KOPT-K1 (cell line): ENCODE measurements around the gene HTD2.
"Not testable (repeated sequence)": the region's sequence is repeated elsewhere in the genome, so short reads cannot be mapped to it uniquely, and the experiment has no call there.

Source experiments
- H3K27ac ChIP-seq: fragments of 200-600 bp; sonication (generic); 2 replicates; pipeline ENCODE4 v1.5.1; 2016; ENCODE audit warnings: antibody characterized with exemption, mild to moderate bottlenecking, low read depth, low read length; ENCODE audit not compliant: poor library complexity, severe bottlenecking
- H3K36me3 ChIP-seq: fragments of 200-600 bp; sonication (generic); 2 replicates; pipeline ENCODE4 v1.5.1; 2017; ENCODE audit warnings: antibody characterized with exemption, mild to moderate bottlenecking, low read length, moderate library complexity; ENCODE audit not compliant: insufficient read depth
- H3K9me3 ChIP-seq: fragments of 200-600 bp; sonication (generic); 2 replicates; pipeline ENCODE4 v1.5.1; 2017; ENCODE audit warnings: antibody characterized with exemption, low read length, mild to moderate bottlenecking; ENCODE audit not compliant: insufficient read depth, poor library complexity, severe bottlenecking

HTD2 gene

DNA sequence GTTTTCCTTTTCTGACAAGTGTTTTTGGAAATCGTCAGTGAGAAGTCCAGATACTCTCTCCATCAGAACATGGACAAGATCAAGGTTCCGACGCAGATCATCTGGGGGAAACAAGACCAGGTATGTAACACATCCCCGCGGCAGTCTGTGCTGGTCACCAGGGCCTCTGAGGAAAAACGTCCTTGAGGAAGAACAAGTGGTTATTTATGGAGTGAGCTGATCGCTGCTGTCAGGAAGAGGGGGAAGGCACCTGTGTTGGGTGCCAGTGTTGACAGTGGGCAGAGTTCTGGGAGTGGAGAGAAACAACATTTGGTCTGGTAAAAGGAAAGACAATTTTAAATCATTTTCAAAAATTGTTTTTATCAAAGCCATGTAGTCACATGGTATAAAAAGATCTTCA is 21.0 kb upstream of the HTD2 start:
- Histone ChIP-seq H3K27ac (no peak overlapping the region), H3K9me3 (no peaks in the 10 kb centered on the region), H3K36me3 (no peaks in the 10 kb centered on the region)

DNA sequence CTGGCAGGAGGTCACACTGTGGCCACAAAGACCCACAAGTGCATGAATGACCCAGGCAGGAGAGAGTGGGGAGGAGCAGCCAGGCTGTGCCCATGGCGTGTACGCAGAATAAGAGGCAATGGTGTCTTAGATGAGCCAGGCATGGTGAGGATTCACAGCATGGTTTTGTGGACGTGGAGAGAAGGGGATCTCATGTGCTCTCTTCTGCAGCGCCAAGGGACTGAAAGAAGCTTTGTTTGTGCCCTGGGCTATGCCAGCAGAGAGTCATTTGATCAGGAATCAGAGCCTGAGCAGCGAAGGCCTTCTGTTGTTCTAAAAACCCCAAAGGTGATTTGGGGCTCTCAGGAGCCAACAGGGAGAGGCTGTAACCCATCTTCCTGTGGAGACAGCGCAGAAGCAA is 19.0 kb upstream of the HTD2 start:
- Histone ChIP-seq H3K9me3 (no peaks in the 10 kb centered on the region), H3K36me3 (no peaks in the 10 kb centered on the region), H3K27ac (no peak overlapping the region)

DNA sequence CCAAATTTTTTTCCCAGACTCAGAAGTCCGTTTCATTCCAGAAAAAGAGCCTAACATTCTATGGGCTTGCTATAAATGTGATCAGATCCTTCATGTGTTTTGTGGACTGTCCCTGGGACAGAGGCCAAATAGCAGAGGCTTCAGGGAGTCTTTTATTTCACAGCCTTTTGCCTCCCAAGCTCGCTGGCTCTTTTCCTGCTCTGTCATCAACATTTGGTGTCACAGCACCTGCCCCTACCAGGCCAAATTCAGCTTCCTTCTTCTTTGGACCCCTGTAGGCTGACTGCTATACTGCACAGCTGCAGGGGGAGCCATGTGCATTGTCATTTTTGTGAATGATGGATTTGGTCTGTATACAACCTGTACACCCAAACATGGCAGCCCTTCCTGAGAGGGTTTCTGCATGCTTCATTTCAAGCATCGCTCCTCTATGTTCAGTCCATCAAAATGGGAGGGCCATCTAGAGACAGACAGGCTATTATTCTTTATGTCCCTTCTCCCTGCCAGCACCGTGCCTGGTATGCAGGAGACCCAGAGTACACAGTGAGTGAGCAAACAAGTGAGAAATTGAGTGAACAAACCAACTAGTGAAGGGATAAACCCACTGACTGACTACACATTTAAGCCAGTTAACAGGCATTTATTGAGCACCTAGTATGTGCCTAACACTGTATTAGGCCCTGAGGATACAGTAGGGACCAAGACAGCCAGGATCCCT is 18.1 kb upstream of the HTD2 start:
- no peaks in the 10 kb centered on the region for H3K36me3 ChIP-seq
- H3K27ac ChIP-seq: no peak overlapping the region

DNA sequence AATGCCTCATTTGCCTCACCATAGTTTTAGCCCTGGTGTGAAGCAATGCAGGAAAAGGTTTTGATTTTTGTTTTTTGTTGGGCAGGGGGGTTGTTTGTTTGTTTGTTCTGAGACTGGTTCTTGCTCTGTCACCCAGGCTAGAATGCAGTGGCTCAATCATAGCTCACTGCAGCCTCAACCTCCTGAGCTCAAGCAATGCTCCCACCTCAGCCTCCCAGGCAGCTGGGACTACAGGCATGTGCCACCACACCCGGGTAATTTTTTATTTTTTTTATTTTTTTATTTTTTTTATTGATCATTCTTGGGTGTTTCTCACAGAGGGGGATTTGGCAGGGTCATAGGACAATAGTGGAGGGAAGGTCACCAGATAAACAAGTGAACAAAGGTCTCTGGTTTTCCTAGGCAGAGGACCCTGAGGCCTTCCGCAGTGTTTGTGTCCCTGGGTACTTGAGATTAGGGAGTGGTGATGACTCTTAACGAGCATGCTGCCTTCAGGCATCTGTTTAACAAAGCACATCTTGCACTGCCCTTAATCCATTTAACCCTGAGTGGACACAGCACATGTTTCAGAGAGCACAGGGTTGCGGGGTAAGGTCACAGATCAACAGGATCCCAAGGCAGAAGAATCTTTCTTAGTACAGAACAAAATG is 17.2 kb upstream of the HTD2 start:
- not testable (repeated sequence) for H3K9me3 ChIP-seq, H3K36me3 ChIP-seq

More for the DNA sequence above, 18.1 kb upstream of the HTD2 start:
- no peaks in the 10 kb centered on the region for H3K9me3 ChIP-seq

DNA sequence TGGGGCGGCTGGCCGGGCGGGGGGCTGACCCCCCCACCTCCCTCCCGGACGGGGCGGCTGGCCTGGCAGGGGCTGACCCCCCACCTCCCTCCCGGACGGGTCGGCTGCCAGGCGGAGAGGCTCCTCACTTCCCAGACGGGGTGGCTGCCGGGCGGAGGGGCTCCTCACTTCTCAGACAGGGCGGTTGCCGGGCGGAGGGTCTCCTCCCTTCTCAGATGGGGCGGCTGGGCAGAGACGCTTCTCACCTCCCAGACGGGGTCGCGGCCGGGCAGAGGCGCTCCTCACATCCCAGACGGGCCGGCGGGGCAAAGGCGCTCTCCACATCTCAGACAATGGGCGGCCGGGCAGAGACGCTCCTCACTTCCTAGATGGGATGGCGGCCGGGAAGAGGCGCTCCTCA is 15.9 kb upstream of the HTD2 start:
- H3K36me3 ChIP-seq, H3K27ac ChIP-seq, H3K9me3 ChIP-seq: not testable (repeated sequence)

More for the DNA sequence above, 17.2 kb upstream of the HTD2 start:
- H3K27ac ChIP-seq: not testable (repeated sequence)

DNA sequence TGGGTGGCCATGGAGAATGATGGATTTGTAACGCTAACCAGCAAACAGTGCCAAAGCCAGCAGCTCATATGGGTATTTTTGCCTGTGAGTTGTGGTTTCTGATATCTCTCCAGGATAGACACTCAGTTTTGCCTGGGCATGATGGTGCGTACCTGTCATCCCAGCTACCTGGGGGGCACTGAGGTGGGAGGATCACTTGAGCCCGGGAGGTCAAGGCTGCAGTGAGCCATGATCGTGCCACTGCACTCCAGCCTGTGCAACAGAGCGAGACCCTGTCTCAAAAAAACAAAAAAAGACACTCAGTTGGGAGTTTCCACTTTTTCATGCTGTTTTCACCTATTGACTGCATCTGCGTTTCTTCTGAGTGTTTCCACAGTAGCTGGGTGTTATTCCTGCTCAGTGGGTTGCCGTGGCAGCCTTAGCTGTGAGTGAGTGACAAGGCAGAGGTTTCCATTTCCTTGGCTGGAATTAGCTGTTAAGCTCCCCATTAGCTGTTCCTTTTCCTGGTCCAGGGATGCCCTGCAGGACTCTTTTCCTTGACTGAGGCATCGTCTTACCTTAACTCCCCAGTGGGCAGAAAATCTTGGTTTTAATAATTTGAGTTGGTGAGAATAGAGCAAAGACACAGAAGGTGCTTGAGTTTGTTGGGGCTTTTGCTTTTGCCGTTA is 14.5 kb upstream of the HTD2 start:
- Histone ChIP-seq H3K9me3 (no peaks in the 10 kb centered on the region), H3K27ac (no peak overlapping the region), H3K36me3 (no peaks in the 10 kb centered on the region)

DNA sequence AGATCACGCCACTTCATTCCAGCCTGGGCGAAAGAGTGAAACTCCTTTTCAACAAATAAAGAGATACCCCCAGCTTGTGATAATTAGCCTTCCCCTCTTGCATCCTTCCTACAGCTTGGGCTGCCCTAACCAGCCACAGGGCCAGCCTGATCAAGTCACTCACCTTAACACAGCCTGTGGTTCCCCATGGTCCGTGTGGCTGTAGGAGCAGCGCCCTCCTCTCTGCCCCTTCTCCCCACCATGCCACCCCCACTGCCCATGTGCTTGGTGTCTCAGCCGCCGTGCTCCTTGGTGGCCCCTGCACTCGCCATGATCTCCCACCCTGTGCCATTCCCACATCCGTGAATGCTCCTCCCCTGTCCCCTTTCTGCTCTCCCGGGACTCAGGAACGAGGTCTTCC is 13.5 kb upstream of the HTD2 start:
- no peaks in the 10 kb centered on the region for H3K9me3 ChIP-seq
- H3K36me3 ChIP-seq: no peaks in the 10 kb centered on the region
- H3K27ac ChIP-seq: no peak overlapping the region

DNA sequence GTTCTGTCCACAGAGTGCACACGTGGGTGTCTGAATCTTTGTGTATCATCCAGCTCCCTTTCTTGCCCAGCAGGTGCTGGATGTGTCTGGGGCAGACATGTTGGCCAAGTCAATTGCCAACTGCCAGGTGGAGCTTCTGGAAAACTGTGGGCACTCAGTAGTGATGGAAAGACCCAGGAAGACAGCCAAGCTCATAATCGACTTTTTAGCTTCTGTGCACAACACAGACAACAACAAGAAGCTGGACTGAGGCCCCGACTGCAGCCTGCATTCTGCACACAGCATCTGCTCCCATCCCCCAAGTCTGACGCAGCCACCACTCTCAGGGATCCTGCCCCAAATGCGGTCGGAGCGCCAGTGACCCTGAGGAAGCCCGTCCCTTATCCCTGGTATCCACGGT is 12.8 kb upstream of the HTD2 start:
- no peaks in the 10 kb centered on the region for H3K36me3 ChIP-seq
- H3K9me3 ChIP-seq: no peaks in the 10 kb centered on the region
- H3K27ac ChIP-seq: no peak overlapping the region

DNA sequence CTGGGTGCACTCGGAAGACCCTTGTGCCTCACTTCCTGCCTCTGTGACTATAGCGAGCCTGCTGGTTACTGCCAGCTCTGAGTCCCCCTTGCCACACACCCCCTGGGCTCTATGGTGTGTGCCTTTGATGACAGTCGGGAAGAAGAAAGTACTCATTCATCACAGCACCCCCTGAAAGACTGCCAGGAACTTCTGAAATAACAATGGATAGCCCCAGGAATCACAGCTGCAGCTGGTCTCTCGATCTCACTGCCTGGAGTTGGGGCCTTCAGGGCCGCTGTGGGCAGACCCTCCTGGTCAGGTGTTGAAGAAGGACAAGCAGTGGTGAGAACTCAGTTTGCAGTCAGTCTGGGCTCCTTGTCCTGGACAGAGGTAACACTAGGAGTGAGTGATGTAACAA is 10.1 kb upstream of the HTD2 start:
- H3K36me3 ChIP-seq: no peaks in the 10 kb centered on the region
- peaks cover 3% of the 10 kb centered on the region for H3K9me3 ChIP-seq
- no peak overlapping the region for H3K27ac ChIP-seq

DNA sequence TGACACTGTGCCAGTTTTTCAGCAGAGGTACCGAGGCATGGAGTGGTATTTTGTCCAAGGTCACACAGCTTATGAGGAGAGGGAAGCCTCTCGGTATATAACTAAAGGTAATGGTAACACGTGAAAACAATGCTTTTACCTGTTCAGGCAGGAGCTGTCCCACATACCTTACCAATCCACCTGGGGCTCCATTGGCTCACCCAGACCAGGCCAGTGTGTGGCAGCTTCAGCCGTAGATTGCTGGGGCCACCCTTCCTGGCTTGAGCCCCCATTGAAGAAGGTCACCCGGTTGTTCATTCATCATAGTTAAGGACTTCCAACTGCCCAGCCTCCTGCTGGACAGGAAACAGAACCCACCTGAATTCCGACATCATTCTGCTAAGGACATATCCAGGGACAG is 9.5 kb upstream of the HTD2 start:
- no peak overlapping the region for H3K27ac ChIP-seq
- H3K36me3 ChIP-seq: no peaks in the 10 kb centered on the region
- H3K9me3 ChIP-seq: peaks cover 9% of the 10 kb centered on the region

DNA sequence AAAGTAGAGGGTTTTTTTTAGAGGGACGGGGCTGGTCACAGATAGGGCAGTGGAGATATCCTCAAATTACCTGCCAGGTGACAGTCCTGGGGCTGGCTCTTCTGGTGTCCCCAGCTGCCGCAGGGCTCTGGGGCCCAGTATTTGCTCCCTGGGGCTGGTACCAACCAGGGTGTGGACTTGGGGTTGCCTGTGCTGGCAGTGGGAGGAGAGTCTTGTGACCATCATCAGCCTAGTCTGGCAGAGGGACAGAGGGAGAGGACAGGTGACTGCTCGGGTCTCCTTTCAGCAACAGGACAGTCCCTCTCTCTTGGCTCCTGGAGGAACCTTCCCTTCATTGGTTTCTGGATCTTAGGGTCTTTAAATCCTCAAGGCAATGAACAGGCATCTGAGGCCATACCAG is 8.1 kb upstream of the HTD2 start:
- Histone ChIP-seq H3K27ac (no peak overlapping the region), H3K36me3 (no peaks in the 10 kb centered on the region), H3K9me3 (peaks cover 11% of the 10 kb centered on the region)

DNA sequence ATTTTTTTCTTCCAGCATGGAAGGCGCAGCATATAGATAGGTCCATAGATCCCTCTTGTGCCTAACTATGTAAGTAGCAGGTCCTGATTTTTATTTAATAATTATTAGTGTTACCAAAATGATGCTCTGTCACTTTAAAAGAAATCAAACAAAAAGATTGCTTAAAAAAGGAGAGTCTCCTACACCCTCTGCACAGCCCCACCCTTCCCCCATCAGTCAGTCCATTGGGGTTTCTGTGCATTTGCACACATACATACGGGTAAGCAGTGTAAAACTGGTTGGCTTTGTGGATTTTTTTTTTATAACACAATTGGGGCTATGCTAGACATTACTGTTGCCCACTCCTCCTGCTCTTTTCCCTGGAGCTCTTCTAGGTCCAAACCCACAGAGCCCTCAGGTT is 7.2 kb upstream of the HTD2 start:
- peaks cover 11% of the 10 kb centered on the region for H3K9me3 ChIP-seq
- no peaks in the 10 kb centered on the region for H3K36me3 ChIP-seq
- H3K27ac ChIP-seq: no peak overlapping the region

DNA sequence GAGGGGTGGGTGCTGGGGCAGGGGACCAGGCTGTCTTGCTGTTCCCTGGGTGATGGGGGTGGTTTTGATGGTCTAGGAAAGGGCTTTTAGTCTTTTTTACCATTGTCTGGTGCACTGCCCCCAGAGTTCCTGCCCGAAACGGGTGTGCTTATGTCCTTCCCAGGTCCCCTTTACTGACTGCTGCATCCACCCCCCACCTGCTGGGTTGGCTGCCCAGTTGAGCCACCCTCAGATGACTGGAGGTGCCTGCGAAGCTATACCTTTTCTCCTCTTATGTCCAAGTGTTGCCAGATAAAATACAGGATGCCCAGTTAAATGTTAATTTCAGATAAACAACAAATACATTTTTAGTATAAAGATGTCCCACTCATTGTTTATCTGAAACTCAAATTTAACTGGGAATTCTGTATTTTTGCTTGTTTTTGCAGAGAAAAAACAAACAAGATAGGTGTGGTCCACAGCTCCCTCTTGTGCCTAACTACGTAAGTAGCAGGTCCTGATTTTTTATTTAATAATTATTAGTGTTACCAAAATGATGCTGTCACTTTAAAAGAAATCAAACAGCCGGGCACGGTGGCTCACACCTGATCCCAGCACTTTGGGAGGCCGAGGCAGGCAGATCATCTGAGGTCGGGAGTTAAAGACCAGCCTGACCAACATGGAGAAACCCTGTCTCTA is 6.3 kb upstream of the HTD2 start:
- Histone ChIP-seq H3K36me3 (no peaks in the 10 kb centered on the region), H3K9me3 (peaks cover 11% of the 10 kb centered on the region), H3K27ac (no peak overlapping the region)

DNA sequence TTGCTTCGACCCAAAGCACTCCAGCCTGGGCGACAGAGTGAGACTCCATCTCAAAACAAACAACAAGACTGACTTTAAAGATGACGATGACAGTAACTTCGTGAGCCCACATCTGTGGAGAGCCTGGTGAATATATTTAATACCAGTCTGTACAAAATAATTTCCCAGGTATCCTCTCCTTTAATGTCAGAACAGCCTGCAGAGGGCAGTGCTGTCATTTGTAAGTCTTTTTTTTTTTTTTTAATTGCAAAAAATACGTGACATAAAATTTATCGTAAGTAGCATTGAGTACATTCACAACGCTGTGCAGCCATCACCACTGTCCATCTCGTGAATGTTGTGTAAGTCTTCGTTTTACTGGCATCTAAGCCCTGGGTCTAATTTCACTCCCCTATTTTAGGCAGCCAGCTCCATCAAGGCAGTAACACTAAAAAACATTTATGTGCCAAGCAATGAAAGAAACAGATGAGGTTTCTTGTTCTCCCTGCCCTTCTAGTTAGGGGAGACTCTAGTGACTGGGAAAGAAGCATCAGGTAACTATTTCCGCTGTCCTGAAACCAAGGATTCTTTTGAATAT is 1.4 kb downstream of the HTD2 start:
- H3K36me3 ChIP-seq: peaks cover 47% of the 10 kb centered on the region
- no peaks in the 10 kb centered on the region for H3K9me3 ChIP-seq
- H3K27ac ChIP-seq: peak overlapping the region; percentile 92

DNA sequence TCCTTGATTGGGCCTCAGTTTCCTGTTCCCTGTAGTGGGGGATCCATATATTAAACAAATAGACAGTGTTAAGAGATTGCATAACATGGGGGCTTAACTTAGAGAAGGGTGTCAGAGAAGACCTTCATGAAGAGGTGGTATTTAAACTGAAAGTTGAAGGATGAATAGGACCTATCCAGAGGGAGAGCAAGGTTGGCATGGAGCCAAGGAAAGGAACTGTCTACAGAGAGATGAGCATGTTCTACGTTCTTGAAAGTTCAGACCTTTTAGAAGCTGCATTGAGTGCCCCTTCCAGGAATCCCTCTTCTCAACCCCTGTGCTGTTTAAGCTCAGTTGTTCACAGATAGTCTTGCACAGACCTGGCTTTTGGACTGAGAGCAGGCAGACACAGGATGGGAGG is 2.4 kb downstream of the HTD2 start:
- Histone ChIP-seq H3K27ac (no peak overlapping the region), H3K9me3 (no peaks in the 10 kb centered on the region), H3K36me3 (peaks cover 57% of the 10 kb centered on the region)
